ENCODE data around the gene SSBP3.

SSBP3 gene

GRCh38 chr1:54302951-54303843, 103.0 kb downstream of the SSBP3 start:
- DNase-seq (ENCODE audit: low spot score), result no peak

GRCh38 chr1:54302549-54302948, 103.6 kb downstream of the SSBP3 start:
- DNase-seq (ENCODE audit: low spot score), result no peak

GRCh38 chr1:54301497-54301896, 104.7 kb downstream of the SSBP3 start:
- DNase-seq (ENCODE audit: low spot score), result no peak

GRCh38 chr1:54300401-54300800, 105.8 kb downstream of the SSBP3 start:
- no peak for DNase-seq (ENCODE audit: low spot score)

DNA sequence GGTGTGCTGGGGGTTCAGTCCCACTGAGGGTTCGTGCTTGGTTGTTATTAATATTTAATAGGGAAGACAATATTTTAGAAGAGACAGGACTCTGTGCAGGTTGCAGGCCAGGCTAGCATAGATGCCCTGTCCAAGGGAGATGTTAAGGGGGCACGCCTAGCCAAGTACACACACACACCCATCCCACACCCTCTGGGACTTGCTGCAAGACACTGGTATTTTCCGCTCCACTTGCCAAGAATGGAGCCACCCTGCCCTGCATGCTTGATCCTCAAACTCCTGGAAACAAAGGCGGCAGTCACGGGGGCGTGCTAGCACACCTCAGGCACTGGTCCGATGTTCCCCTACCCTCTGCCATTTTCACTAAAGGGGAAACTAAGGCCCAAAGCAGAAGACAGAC, 107.2 kb downstream of the SSBP3 start:
- DNase-seq (ENCODE audit: low spot score), result no peak

- no peak for DNase-seq (ENCODE audit: low spot score)
Observed at GRCh38 chr1:54298284-54299033, 107.7 kb downstream of the SSBP3 start.

DNA sequence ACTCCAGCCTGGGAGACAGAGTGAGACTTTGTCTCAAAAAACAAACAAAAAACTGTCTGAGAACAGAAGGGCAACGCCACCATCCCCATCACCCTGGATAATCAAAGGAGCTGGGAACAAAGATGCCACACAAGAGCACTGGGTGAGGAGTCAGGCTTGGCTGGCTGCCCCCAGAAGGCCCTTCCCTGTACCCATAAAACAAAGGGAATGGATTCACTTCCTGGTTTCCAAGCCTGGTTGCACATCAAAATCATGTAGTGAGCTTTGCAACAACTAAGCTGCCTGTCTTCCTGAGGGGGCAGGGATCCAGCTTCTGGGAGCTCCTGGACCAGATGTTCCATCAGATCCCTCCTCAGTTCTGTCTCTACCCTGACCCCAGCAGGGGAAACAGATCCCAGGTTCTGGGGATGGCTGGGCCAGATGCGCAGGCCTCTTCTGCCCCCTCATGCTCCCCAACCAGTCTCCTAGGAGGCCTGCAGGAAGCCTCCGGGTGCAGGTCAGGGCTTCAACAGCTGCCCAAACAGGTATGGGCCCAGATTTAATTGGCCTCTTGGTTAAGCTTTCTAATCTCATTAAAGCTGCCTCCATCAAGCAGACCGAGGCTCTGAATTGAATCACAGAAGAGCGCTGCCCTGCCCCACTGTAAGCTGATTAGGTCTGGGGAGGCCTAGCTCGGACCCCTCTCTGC, 108.5 kb downstream of the SSBP3 start:
- peak; percentile 94 for DNase-seq (ENCODE audit: low spot score)

DNA sequence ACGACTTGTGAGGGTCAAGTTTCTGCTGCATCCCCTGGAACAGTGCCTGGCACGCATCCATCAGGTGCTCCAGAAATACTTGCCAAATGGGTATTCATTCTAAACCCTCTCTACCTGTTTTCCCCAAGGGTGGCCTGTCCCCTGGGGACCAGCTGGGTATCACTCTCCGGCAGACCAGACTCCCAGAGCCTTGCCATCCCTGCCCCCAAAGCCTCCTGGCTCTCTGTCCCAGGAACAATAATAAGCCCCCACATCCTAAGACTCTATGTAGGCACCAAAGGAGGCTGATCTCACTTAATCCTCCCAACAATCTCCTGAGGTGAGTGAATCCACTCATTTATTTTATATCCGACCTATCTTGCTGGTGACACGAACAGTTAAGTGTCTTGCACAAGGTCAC, 109.5 kb downstream of the SSBP3 start:
- DNase-seq (ENCODE audit: low spot score), result no peak

DNA sequence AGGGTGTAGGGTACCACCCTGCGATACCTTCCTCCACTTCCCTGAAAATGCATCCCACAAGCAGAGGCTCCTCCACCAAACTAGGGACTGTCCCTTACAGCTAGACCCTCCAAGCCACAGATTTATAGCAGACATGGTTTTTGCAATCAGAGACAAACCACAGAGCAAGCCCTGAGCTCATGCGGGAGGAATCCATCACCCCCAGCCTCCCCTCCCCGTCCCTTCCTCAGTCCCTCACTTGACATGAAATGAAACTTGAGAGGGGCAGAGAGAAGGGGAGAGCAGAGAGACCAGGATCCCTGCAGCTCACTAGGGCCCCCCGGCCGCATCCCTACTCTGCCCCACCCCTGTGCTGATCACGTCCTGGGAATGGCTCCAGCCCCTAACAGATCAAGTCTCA, 111.3 kb downstream of the SSBP3 start:
- DNase-seq (ENCODE audit: low spot score), result no peak

DNA sequence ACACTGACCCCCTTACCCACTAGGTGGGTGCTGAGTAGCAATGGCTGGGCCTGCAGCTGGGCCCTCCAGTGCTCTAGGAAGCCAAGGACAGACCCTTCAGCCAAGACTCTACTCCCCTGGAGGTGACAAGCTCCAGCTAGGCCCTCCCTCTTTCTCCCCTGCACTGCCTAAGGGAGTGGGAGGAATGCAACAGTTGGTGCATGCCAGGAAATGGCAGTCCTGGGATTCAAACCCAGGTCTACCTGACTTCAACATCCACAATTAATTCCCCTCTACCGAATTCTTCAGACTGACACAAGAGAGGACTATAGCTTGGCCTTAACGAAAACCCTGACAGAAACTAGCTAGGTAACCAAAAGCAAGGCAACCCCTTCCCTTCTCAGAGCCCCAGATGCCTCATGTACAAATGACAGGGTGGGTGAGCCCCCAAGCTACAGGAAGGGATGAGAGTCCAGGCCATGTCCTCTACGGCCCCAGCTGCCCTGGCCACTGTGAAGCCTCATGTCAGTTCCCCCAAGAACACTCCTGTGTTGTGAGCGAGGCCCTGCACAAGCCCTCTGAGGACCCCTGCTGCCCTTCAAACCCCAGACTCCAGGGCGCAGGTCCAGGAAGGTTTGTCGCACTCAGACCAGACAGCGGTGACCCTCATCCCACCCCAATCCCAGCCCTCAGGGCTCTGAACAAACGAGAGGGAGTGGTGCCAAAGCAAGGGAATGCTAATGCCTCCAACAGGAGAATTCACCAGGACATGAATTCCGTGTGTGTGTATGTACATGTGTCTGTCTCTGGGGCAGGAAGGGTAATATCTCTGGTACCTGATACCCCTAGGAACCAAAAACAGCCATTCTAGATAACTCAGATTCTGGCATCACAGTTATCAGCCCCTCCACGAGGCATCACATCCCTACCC, 113.9 kb downstream of the SSBP3 start:
- no peak for DNase-seq (ENCODE audit: low spot score)

DNA sequence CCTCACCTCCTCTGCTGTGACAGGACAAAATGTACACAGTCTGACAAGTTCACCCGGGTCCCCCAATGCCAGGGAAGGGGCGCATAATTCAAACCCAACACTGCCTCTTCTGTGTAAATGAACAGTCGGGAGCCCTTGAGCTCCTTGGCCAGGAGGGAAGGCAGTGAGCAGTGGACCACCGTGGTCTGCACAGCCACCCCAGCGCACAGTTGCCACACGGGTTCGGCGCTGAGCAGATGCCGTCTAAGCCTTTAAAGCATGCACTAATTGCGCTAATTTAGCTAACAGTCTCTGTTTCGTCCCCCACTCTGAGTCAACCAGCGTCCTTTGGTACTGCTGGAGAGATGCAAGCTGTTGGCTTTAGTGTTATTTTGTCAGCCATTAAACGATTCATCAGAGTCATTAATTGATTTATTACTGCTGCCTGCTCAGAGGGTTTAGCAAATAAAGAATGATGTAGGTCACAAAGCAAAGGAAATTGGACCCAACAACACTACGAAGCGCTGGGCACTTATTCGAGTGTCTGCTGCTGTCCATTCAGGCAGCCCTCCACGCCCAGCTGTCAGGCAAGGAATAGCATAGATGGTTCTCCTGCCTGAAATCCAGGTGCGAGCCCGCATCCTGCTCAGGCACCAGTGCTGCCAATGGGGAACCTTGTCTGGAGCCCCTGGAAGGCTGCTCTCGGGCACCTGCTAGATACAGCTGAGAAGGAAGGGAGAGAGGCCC, 114.8 kb downstream of the SSBP3 start:
- no peak for DNase-seq (ENCODE audit: low spot score)

GRCh38 chr1:54290506-54291184, 115.5 kb downstream of the SSBP3 start:
- DNase-seq (ENCODE audit: low spot score), result no peak

DNA sequence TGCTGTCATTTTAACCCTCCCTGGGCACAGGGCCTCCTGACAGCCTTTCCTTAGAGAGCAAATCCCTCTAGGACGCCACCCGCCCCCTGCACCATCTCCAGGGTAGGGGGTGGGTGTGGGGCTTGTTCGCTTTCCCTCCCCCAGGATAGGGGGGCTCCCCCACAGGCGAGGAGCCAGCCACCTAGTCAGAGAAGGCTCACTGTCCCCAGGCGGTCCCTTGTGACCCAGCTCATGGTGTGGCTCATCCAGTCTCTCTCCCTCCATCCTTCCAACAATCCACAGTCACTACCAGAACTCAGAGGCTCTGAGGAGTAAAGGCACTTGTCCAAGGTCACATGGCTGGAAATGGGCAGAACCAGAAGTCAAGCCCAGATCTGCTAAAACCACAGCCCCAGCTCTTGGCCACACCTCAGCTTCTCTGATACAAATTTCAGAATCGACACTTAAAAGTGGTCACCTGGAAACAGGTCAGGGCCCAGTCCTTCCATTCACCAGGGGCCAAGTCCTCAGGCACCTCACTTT, 116.4 kb downstream of the SSBP3 start:
- no peak for DNase-seq (ENCODE audit: low spot score)

DNA sequence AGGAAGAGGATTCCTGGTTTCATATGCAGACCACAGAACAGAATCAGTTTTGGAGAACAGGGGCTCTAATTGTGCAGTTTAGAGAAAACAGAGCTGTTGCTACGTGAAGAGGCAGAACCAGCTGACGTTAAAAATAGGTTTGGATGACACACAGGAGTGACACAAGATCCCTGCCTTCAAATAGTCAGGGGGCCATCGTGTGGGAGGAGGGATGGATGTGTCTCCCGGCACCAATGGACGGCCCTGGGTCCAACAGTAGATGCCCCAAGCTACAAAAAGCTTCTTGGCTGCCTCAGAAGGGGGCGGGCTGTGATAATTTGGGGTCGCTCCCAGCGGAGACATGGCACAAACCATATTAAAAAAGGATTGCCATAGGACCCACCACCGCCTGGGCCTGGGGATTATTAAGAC, 118.4 kb downstream of the SSBP3 start:
- DNase-seq (ENCODE audit: low spot score), result no peak

- DNase-seq (ENCODE audit: low spot score), result peak; percentile 71
Observed at GRCh38 chr1:54287176-54287650, 119.0 kb downstream of the SSBP3 start.

GRCh38 chr1:54285815-54286345, 120.3 kb downstream of the SSBP3 start:
- DNase-seq (ENCODE audit: low spot score), result no peak

GRCh38 chr1:54284781-54285529, 121.2 kb downstream of the SSBP3 start:
- no peak for DNase-seq (ENCODE audit: low spot score)

DNA sequence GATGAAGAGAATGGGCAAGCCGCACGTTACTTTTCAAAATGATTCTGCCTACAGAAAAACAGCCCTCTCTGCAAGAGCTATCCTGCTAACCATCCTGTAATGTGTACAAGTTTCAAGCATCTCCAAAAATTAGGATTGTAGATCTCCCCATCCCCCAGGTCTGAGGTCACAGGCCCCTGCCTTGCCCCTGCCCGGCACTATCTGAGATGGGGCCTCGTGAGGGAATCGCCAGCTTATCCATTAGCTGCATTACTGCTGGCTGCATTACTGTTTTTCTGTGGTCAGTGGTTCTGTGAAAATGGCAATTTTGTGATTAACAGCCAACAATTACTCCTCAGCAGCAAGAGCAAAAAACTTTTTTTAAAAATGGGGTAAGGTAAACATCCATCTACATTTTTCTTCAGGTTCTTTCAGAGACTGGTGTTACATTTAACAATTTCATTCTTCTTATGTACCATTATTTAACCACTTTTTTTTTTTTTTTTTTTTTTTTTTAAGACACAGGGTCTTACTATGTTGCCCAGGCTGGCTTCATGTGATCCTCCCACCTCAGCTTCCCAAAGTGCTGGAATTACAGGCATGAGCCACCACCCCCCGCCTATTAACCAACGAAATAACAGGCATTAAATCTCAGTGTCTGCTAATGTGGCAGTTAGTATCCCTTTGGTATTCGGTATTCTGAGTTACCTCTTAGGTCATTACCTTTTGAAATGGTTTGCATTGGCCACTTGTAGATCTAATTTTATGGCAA, 122.4 kb downstream of the SSBP3 start:
- DNase-seq (ENCODE audit: low spot score), result no peak

All from globus pallidus (tissue), 1 donor.